Right ventricle myocardium inferior (tissue), 1 donor: ENCODE results near the gene SIGLEC14. TPM values are rescaled to one million over a fixed set of nuclear protein-coding genes. Genes with fewer than 3 reads are reported as not detected.
A peak's percentile ranks its signal among the peaks of the same experiment; 100 is the strongest.
"Not testable (repeated sequence)": the region's sequence is repeated elsewhere in the genome, so short reads cannot be mapped to it uniquely, and the experiment has no call there.

Source experiments
- ATAC-seq: fragments of 200-7000 bp; cut with Tn5 transposase; one replicate; pipeline ENCODE4 v1.9.1; 2020; ENCODE audit warnings: mild to moderate bottlenecking, moderate library complexity
- DNase-seq: peaks from one replicate; pipeline ENCODE4 v3.0.0; 2021; ENCODE audit errors: missing footprints
- intact Hi-C: fragments of 100-400 bp; cut with DNase I; formaldehyde crosslinking; loops from one replicate; pipeline ENCODE4 v1.11.0; 2022
- total RNA-seq: library from RNA; stranded (reverse); fragmentation: NEBNext Ultra II Directional; extraction: Animal tissue kit (Norgen Biotek cat#: 25700); gene quantifications from one replicate; pipeline ENCODE4 v1.2.1, GENCODE V29; 2021
- donor health status: DM: no; HTN: yes; CAD: no; lungs with severe emphysema.

The SIGLEC14 gene
- total RNA-seq, 1 donor from 2014 or later: 1.2 TPM

DNA sequence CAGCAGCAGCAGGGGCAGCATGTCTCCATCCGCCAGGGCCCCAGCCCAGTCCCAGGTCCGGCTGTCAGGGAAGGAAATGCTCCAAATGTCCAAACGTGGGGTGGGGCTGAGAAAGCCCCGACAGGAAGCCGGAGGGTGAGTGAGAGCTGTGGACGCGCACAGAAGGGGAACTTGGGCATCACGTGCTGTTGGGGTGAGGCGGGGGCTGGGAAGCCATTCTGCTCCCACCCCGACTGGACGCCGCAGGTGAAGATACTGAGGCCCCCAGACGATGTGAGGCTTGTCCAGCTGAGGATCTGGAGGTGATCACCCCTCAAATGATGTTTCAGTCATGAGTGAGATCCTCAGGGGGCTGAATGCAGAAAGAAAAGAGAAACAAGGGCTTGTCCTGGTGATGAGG, 16.3 kb downstream of the SIGLEC14 start, which contains the start of gene SIGLEC5:
TSS of gene SIGLEC5 (minus strand) at position 87 of the 400 bp plus-strand sequence. CDS start at position 21, 66 bp downstream.
- ATAC-seq, intact Hi-C loops, DNase-seq: not testable (repeated sequence)

DNA sequence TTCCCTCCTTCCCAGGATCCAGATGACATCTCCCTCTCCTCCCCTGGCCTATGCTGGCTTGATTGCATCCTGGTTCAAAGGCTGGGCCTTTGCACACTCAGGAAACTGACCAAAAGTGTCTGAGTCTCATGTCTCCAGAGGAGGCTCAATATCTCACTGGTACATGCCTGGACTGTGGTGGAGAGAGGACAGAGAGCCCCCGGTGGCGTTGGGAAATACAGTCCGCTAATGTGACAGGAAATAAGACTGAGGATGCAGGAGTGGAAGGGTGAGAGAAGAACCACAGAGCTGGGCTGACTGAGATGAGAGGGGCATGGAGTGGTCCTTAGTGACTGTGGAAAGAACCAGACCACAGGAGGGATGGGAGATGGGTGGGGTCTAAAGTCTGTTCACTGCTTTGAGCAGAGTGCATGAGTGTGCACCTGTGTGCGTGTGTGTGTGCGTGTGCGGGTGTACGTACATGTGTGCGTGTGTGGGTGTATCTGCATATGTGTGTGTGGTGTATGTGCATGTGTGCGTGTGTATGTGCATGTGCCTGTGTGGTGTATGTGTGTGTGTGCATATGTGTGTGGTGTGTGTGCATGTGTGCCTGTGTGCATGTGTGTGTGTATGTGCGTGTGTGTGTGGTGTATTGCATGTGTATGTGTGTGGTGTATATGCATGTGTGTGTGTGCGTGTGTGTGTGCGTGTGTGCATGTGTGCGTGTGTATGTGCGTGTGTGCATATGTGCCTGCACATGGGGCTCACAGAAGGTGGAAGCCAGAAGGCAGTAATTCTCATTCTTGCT, 18.3 kb downstream of the SIGLEC14 start:
- ATAC-seq: no peak
- intact Hi-C loops: no loop called here
- no peak for DNase-seq

DNA sequence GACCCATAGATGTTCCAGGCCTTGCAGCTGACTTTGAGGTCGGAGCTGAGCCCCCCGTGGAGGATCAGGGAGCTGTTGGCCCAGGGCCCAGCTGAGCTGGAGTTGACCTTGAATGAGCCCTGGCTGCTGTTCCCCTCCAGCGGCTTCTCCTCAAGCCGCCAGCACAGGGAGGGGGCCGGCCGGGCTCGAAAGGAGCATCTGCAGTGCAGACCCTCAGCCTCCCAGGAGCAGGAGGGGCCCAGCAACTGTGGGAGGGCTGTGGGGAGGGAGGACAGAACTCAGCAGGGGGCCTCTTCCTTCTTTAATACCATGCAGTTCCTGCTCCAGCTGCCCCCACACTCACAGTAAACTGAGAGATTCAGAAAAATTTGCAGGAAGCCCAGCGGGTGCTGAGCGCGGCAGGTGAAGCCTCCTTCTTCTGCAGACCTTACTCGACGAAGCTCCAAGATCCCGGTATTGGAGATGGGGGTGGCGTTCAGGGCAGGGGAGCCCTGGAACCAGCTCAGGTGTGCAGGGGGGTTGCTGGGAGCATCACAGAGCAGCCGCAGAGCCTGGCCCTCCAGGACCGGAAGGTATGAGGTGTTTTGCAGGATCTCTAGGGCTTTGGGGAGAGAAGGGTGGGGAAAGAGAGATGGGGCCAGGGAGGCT, 19.0 kb downstream of the SIGLEC14 start:
- DNase-seq: no peak
- no peak for ATAC-seq
- intact Hi-C loops: no loop called here

DNA sequence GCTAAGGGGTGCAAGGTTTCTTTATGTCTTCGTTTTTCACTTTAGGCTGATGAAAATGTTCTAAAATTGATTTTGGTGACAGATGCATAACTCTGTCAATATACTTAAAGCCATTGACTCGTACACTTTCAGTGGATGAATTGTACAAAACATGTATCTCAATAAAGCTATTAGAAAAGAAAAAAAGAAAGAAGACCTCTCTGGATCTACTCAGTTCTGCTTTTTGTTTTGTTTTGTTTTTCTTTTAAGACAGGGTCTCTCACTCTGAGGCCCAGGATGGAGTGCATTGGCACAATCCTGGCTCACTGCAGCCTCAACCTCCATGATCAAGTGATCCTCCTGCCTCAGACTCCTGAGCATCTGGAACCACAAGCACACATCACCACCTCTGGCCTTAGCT, 19.9 kb downstream of the SIGLEC14 start:
- ATAC-seq: no peak
- DNase-seq: no peak
- intact Hi-C loops: no loop called here

DNA sequence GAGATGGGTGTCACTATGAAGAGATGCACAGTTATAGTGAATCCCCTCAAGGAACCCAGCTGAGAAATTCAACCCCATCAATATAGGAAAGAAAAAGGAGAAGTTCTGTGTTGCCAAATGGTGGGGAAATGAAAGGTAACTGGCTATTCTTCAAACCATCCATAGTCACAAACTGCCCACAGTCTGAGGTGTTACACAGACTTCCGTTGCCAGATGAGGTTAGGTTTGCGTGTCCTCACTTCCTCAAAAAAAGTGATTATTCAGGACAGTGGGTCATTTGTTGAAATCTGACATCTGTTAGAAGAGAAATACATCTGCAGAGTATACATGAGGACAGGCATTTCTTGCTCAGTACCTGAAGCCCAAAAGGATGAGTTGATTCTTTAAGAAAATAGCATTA, 25.4 kb downstream of the SIGLEC14 start:
- DNase-seq (no peak), ATAC-seq (no peak)
- intact Hi-C loops: no loop called here

DNA sequence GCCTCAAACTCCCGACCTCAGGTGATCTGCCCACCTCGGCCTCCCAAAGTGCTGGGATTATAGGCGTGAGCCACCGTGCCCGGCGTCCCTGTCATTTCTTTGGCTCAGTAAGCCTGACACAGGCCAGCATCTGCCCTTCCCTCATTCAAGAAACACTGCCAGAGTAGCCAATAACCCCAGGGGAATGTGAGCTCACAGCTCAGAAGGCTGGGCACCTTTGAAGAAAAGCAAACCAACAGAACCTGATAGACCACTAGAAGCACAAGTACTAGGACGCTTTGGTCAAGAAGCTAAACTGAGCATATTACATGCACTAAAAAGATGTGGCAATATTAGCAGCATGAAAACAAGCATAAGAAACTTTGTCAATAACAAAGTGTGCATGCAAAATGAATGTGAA, 30.6 kb downstream of the SIGLEC14 start:
- ATAC-seq (no peak), DNase-seq (no peak)
- intact Hi-C loops: no loop called here

DNA sequence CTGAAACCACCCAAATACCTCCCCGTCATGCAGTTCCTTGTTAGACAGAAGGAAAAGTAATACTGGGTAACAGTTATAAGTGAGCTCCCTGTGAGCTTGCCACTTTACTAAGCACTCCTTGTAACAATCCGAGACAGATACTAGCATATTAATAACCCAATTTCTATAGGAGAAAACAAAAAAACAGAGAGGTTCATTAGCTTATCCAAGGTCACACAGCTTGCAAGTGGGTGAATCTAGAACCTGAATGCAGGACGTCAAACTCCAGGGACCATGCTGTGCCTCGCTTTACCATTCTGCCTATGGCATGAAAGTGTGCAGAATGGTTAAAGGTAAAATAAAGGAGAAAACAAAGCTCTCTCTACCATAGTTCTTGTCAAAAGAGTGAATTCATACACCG, 31.8 kb downstream of the SIGLEC14 start:
- intact Hi-C loops: no loop called here
- ATAC-seq: no peak

DNA sequence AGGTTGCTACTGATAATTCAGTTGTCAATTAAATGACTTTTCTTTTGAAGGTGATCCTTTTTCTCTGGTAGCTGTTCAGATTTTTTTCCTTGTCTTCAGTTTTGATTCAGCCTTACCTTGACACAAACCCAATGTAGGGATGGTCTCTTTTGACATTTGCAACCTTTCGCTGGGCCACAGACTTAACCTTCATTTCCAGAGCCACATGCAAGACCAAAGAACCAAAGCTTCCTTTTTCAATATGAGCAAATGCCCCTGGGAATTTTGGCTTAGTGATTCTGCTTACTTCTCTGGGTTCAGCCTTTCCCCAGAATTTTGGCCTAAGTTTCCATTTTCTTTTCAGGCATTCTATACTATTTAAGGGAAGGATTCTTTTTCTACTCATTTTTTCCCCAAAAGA, 36.0 kb downstream of the SIGLEC14 start:
- intact Hi-C loops: no loop called here
- ATAC-seq: no peak

More for the DNA sequence above, 31.8 kb downstream of the SIGLEC14 start:
- no peak for DNase-seq

DNA sequence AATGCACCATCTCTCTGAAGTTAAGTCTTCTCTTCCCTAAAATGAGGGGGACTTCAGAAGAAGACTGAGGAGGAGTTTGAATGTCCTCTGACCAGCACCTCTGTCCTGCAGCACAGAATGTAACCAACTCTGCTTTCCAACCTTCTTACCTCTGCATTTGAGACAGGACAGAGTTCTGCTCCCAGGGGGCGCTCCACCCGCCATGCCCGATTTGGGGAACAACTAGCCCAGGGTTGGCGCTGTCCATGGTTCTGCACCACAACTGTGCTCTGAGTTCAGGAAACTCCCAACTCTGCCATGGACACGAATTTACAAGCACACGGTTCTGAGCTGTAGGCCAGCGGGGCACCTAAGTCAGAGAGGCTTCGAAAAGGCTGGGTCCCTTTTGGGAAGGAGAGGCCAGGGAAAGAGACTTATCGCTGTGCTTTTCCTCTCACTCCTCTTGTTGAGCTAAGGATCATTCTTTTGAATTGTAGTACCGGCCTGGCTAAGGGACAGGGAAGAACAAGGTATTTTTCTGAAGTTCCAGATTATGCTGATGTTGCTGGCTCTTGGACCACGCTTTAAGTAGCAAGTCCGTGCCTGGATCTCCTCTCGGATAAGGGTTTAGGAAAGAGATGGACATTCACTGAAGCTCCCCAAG, 38.6 kb downstream of the SIGLEC14 start:
- intact Hi-C loops: no loop called here
- no peak for ATAC-seq
- DNase-seq: peak; percentile 90

More for the DNA sequence above, 36.0 kb downstream of the SIGLEC14 start:
- no peak for DNase-seq

DNA sequence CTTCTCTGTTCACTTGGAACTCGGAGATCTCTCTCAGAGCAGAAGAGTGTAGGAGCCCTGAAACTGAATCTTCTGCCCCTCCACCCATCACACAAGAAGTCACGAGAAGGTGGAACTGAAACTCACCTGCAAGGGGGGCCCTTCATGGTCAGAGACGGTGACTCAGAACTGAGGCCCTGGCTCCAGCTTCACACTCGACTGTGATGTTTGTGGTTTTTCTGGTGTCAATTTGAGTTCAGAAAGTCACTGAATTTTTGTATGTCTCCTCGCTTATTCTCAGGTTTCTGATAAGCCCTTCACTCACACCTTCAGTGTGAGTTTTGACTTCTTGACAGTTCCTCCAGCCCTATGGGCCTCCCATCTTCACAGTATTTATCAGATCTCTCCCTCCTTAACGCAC, 39.5 kb downstream of the SIGLEC14 start:
- no peak for ATAC-seq
- DNase-seq: no peak
- intact Hi-C loops: no loop called here

DNA sequence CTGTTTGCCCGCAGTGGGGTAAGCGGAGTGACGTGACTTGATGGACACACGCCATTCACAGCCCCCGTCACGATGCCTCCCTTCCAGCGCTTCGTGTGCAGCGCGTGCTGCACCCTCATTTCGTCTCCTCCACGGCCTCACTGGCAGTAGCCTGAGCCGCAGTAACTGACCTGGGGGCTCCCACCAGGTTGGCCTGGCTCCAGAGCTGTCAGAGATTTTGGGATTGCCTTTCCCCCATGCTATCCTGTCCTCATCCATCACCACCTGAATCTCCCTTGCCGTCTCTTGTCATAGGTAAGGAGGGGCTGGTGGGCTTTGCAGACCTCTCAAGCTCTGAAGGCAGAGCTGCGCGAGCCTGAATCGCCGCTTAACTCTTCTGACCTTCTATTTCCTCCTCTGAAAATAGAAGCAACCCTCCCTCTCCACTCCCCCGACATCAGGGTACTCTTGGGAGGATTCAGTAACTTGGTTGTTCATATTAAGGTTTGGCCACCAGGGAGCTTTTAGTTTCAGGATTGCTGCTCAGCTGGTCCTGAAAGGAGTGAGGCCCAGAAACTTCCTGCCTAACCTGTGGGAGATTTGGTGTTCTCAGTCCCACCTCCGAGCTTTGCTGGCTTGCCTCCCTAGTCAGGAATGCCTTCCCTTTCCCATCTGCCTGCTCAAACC, 44.3 kb downstream of the SIGLEC14 start:
- ATAC-seq: no peak
- intact Hi-C loops: no loop called here
- DNase-seq: no peak

DNA sequence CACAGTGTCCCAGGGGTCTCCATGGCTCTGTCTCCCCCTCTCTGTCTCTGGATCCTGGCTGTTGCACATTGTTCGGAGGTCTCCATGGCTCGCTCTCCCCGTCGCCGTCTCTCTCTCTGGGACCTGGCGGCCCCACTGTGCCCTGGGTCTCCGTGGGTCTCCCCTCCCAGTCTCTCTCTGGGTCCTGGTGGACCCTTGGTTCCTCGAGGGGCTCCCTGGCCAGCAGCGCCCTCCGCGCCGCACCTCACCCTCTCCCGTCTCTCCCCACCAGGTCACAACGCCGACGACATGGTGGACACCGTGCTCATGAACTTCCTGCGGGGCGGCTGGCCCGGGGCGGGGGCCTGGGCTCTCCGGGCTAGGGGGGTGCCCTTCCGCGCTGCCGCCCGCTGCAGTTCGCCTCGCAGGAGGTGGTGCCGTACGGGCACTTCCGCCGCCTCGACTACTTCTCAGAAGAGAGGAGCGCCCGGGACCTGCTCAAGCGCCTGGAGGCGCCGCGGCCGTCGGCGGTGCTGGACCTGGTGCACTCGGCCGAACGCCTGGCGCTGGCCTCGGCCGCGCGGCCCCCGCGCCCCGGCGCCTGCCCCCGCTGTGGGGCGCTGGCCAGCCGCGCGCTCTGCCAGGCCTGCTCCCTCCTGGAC, 45.6 kb downstream of the SIGLEC14 start:
- intact Hi-C loops: no loop called here
- DNase-seq (no peak), ATAC-seq (no peak)

DNA sequence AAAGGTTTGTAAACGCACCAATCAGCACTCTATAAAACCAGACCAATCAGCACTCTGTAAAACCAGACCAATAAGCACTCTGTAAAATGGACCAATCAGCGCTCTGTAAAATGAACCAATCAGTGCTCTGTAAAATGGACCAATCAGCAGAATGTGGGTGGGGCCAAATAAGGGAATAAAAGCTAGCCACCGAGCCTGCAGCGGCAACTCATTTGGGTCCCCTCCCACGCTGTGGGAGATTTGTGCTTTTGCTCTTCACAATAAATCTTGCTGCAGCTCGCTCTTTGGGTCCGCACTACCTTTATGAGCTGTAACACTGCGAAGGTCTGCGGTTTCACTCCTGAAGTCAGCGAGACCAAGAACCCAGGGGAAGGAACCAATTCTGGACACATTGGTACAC, 47.5 kb downstream of the SIGLEC14 start:
- ATAC-seq (no peak), DNase-seq (no peak)
- intact Hi-C loops: no loop called here

DNA sequence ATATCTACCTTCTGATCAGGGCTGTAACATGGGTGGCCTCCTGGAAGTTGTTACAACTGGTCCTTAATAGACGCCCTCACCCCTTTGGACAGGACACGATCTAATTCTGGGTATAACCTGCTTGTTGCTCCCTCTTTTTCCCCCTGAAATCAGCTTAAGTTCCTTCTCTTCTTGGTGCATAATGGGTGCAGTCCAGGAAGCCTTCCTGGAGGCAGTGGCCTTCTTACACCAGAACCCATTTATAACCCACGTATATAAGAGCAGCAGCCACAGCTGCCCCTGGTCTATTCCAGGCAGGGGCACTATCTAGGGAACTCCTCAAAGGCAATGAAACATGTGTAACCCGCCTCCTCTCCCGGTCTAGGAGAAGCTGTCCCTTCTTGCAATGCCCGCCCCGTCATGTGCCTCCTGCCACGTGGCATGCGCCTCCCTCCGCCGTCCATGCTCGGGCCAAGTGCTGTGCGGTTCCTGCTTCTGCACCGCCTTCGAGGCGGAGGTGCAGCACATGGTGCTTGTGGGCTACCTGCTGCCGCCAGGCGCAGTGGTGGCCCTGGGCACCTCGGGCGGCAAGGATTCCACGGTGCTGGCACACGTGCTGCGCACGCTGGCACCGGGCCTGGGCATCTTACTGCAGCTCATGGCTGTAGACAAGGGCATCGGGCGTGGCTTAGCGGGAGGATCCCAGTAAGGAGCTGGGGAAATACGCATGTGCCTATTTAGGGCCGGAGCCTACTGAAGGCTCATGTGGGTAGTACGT, 48.3 kb downstream of the SIGLEC14 start:
- DNase-seq (no peak), ATAC-seq (no peak)
- intact Hi-C loops: no loop called here

DNA sequence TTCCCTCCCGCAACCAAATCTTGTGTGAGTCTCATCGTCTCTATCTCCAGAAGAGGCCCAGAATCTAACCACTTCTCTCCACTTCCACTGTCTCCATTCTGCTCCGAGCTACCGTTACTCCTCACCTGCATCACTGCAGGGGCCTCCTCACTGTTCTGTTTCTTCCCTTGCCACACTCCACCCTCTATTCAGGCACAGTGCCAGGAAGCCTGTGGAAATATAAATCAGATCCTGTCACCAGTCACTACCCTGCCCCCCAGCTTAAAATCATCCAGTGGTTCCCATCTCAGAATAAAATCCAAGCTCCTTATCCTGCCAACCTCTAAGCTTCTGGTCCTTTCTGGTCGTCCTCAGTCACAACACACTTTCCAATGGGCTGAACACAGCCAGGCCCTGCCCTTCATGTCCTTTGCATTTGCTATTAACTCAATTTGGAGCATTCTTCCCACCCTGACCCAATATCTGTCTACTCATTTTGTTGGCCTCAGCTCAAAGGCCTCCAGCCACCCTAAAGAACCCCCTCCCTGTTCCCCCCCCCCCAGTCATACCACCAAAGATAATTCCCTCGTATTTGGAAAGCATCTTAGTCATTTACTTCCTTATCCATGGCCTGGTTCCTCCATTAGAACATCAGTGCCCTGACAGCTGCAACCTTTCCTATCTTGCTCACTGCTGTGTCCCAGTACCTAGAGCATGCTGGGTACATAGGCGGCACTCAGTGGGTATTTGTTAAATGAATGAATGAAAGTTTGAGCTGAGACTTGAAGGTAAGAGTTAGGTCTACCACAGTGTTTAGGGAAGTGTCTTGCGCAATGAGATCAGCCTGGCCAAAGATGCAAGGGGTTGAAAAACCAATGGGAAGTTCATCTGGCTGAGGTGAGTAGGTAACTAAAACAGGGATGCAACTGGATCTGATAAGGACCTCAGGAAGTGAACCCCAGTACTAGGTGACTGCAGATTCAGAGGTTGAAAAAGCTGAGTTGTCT, 51.1 kb downstream of the SIGLEC14 start:
- ATAC-seq: no peak
- intact Hi-C loops: no loop called here
- no peak for DNase-seq

DNA sequence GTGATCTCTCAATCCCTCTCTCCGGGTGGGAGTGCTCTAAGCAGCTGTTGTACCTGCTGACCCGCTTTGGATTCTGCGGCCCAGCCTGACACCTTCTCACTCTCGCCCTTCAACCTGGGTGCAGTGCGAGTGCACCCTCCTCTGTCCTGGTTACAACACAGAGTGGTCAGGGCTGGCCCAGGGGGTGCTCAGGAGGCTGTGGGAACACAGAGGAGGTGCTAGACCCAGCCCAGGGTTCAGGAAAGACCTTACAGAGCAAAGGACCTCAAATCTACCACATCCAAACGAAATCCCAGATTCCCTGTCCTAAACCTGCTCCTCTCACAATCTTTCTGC, 51.9 kb downstream of the SIGLEC14 start:
- DNase-seq (no peak), ATAC-seq (peak; percentile 3)
- intact Hi-C loops: no loop called here
